ENCODE results near the gene CFAP221. TPM values are rescaled to one million over a fixed set of nuclear protein-coding genes. Genes with fewer than 3 reads are reported as not detected.

CFAP221 gene
- total RNA-seq, 1 donor from 2014 or later: not detected

- Mint-ChIP-seq H3K27me3 (ENCODE audit: unreplicated experiment) (peaks cover 39% of the 10 kb centered on the region), H3K4me3 (ENCODE audit: unreplicated experiment) (no peak overlapping the region), H3K27ac (ENCODE audit: unreplicated experiment) (no peak overlapping the region), H3K9me3 (ENCODE audit: unreplicated experiment) (no peaks in the 10 kb centered on the region), H3K36me3 (ENCODE audit: unreplicated experiment) (no peaks in the 10 kb centered on the region), H3K4me1 (ENCODE audit: unreplicated experiment) (no peaks in the 10 kb centered on the region)
- no peak for DNase-seq (ENCODE audit: extremely low spot score, unreplicated experiment)
- no peak for TF ChIP-seq CTCF (IDR thresholded peaks at IDR 0.05)
Observed at GRCh38 chr2:119550856-119551255, 6.6 kb downstream of the CFAP221 start.

- H3K9me3 Mint-ChIP-seq (ENCODE audit: unreplicated experiment): no peaks in the 10 kb centered on the region
- H3K4me3 Mint-ChIP-seq (ENCODE audit: unreplicated experiment): no peak overlapping the region
- peaks cover 30% of the 10 kb centered on the region for H3K27me3 Mint-ChIP-seq (ENCODE audit: unreplicated experiment)
- no peaks in the 10 kb centered on the region for H3K36me3 Mint-ChIP-seq (ENCODE audit: unreplicated experiment)
- no peak for TF ChIP-seq CTCF (IDR thresholded peaks at IDR 0.05)
- no peak overlapping the region for H3K27ac Mint-ChIP-seq (ENCODE audit: unreplicated experiment)
- DNase-seq (ENCODE audit: extremely low spot score, unreplicated experiment): no peak
- no peaks in the 10 kb centered on the region for H3K4me1 Mint-ChIP-seq (ENCODE audit: unreplicated experiment)
Observed at GRCh38 chr2:119552902-119553301, 8.7 kb downstream of the CFAP221 start.

- TF ChIP-seq CTCF (IDR thresholded peaks at IDR 0.05): no peak
- no peaks in the 10 kb centered on the region for H3K36me3 Mint-ChIP-seq (ENCODE audit: unreplicated experiment)
- H3K9me3 Mint-ChIP-seq (ENCODE audit: unreplicated experiment): no peaks in the 10 kb centered on the region
- H3K4me1 Mint-ChIP-seq (ENCODE audit: unreplicated experiment): no peaks in the 10 kb centered on the region
- H3K27ac Mint-ChIP-seq (ENCODE audit: unreplicated experiment): no peak overlapping the region
- no peak for DNase-seq (ENCODE audit: extremely low spot score, unreplicated experiment)
- H3K27me3 Mint-ChIP-seq (ENCODE audit: unreplicated experiment): peaks cover 30% of the 10 kb centered on the region
- no peak overlapping the region for H3K4me3 Mint-ChIP-seq (ENCODE audit: unreplicated experiment)
Observed at GRCh38 chr2:119553687-119554344, 9.6 kb downstream of the CFAP221 start.

- H3K4me1 Mint-ChIP-seq (ENCODE audit: unreplicated experiment): no peaks in the 10 kb centered on the region
Observed at GRCh38 chr2:119565481-119565880, 21.2 kb downstream of the CFAP221 start.

GRCh38 chr2:119567292-119567691, 23.0 kb downstream of the CFAP221 start:
- no peak for TF ChIP-seq CTCF (IDR thresholded peaks at IDR 0.05)
- H3K4me1 Mint-ChIP-seq (ENCODE audit: unreplicated experiment): no peaks in the 10 kb centered on the region
- H3K4me3 Mint-ChIP-seq (ENCODE audit: unreplicated experiment): no peak overlapping the region
- peaks cover 9% of the 10 kb centered on the region for H3K27me3 Mint-ChIP-seq (ENCODE audit: unreplicated experiment)
- H3K9me3 Mint-ChIP-seq (ENCODE audit: unreplicated experiment): peaks cover 7% of the 10 kb centered on the region
- DNase-seq (ENCODE audit: extremely low spot score, unreplicated experiment): no peak
- H3K36me3 Mint-ChIP-seq (ENCODE audit: unreplicated experiment): no peaks in the 10 kb centered on the region
- H3K27ac Mint-ChIP-seq (ENCODE audit: unreplicated experiment): no peak overlapping the region

More at GRCh38 chr2:119565481-119565880, 21.2 kb downstream of the CFAP221 start:
- no peak overlapping the region for H3K4me3 Mint-ChIP-seq (ENCODE audit: unreplicated experiment)
- peaks cover 7% of the 10 kb centered on the region for H3K9me3 Mint-ChIP-seq (ENCODE audit: unreplicated experiment)
- no peaks in the 10 kb centered on the region for H3K36me3 Mint-ChIP-seq (ENCODE audit: unreplicated experiment)
- no peak for TF ChIP-seq CTCF (IDR thresholded peaks at IDR 0.05)
- peaks cover 9% of the 10 kb centered on the region for H3K27me3 Mint-ChIP-seq (ENCODE audit: unreplicated experiment)
- DNase-seq (ENCODE audit: extremely low spot score, unreplicated experiment): no peak
- H3K27ac Mint-ChIP-seq (ENCODE audit: unreplicated experiment): no peak overlapping the region
